ENCODE results near the gene IRF4.
"Not testable (repeated sequence)": the region's sequence is repeated elsewhere in the genome, so short reads cannot be mapped to it uniquely, and the experiment has no call there.

The IRF4 gene

DNA sequence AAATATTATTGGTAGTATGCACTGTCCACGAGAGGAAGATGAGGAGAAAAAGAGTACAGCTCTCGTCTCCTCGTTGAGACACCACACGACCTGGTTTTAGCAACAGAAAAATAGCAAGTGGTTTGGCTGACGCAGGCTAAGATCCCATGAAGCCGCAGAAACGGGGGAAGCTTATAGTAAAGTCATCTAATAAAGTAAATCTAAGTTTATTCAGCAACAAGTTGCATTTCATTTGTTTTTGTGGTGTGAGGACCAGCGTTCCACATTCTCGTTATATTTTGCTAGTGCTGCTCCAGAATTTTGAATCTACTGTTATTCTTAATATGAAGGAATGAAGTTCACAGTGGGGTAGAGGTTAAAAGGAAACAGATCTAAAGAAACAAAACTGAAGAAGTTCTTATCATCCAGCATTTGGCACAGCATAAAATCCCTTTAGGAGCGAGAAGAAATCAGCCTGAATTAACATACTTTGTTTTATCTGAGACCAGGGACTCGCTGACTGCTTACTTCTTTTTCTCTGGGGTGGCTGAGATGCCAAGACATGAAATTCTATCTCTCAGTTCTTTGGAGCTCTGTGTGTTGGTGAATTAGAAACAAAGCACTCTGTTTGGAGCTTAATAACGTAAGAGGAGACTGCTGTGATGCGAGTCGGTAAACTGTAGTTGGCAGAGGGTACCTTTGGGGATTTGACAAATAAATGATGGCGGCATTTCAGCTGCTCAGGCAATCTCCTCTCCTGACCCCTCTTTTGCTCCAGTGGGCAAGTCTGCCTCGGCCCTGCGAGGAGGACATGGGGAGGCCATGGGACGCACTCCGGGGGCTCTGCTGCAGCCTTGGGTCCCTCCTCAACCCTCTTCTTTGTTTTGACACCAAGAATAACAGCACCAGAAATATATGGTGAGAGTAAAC lies 24.9 kb upstream of the IRF4 start:
- no peak for DNase-seq

DNA sequence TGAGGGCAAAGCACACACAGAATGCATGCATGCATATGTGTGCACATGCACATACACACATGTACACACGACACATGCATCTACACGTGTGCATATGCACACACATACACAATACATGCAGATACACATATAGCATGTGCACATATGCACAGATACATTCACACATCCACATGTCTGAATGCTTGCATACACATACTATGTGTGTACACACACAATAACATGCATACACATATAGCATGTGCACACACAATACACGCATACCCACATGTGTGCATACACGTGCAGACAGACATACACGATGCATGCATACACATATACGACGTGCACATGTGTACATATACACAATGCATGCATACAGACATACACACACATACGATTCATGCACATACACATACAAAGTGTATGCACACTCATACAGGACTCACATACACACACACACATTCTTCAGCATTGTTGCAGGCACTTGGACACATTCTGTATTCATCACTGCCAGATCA lies 24.2 kb upstream of the IRF4 start:
- DNase-seq, result no peak

DNA sequence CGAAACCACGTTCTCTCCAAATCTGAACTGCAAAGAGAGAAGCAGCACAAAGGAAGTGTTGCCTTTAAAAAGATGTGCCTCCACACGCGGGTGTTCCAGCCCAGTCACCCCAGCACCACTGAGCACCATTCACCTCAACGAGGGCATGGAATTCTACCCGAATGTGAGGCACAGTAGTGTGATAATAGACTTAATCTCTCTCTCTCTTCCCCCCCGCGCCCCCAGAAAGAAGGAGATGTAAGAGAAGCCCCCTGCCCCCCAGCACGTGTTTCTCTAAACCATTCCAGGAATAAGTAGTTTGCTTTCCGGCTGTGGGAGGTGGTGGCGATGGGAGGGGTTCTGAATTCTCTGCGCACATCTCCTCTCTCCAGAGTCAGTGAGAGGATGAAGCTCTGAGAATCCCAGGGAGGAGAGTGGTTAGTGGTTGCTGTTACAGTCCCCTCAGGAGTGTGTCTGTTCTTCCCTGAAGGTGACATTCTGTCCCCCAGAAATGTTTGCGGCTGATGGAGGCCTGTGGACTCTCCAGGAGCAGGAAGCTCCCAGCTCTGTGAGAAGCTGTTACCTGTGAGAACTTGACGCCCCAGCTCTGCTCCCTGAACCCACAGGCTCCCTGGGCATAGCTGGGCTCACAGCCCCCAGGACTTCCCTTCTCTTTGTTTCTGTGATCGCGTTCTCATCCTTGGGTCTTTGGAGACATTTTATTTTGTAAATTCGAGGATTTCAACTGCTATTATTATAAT lies 23.5 kb upstream of the IRF4 start:
- DNase-seq, result no peak

DNA sequence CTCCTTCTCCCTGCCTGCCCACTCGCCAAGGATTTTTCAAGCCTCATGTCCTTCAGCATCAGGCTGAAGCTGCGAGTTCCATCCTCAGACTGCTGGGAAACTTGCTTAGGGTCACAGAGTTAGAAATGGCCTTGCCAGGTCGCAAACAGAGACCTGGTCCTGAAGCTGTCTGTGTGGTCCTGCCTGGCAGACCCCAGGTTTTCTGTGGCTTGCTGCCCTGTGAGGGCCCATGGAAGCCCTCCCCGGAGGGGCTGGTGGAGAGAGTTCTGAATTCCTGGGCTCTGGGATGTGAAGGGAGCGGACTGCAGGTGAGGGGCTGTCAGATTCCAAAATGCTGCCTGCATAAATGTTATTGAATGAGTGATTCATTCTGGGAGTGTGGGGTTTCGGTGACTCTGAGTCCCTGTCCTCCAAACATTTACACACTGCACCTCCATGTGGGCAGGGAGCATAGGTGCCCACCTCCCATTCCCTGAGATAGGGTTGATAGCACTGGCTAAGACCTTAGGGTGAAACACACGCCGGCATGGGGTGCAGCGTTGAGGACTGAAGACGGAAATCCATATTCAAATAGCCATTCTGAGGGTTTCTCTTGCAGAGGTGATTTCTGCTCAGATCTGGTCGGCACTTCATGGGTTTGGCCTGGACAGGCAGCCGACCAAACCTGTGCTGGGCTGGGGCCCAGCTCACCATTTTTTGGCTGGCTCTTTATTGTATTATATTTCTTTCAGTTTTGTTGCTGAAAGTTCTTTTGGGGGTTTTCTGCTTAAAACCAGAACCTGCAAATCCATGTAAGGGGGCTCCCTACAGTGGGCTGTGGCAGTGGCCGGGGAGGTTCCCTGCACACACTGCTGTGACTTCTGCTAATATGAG lies 21.8 kb upstream of the IRF4 start:
- no peak for DNase-seq

DNA sequence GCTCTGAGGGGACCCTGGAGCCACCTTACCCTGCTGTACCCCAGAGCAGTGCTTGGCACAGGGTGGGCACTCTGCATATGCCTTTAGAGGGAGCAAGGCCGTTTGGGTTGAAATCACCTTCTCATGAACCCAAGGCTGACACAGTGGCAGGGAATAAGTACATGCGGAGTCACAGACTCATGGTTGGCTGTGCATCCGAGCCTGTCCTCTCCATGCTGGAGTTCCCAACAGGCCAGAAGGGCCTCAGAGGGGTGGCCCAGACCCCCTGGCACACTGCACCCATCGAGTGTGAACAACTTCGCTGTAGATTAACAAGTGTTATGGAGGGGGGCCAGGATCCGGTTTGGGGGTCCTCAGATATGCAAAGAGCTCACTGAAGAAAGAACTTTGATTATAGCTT lies 21.0 kb upstream of the IRF4 start:
- no peak for DNase-seq

DNA sequence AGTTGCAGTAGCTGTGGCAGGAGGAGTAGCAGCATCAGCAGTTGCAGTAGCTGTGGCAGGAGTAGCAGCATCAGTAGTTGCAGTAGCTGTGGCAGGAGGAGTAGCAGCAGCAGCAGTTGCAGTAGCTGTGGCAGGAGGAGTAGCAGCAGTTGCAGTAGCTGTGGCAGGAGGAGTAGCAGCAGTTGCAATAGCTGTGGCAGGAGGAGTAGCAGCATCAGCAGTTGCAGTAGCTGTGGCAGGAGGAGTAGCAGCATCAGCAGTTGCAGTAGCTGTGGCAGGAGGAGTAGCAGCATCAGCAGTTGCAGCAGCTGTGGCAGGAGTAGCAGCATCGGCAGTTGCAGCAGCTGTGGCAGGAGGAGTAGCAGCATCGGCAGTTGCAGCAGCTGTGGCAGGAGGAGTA lies 19.7 kb upstream of the IRF4 start:
- not testable (repeated sequence) for DNase-seq

DNA sequence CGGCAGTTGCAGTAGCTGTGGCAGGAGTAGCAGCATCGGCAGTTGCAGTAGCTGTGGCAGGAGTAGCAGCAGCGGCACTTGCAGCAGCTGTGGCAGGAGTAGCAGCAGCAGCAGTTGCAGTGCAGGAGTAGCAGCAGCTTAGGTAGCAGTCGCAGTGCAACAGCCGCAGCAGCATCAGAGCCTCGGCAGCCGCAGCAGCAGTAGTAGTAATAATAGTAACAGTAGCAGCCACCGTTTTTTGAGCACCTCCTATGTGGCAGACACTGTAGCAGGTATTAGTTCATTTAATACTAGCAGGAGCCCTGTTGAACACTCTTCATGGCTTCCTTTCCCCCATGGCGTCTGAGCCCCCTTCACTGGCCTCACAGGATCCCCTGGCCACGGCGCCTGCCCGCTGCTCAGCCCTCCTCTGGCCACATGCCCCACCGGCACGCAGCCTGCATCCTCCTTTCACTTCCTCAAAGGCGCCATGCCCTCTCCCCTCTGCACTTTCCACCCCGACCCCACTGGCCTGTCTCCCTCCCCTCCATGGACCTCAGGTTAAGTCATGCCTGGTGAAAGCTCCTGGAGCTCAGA lies 19.1 kb upstream of the IRF4 start:
- DNase-seq, result no peak

DNA sequence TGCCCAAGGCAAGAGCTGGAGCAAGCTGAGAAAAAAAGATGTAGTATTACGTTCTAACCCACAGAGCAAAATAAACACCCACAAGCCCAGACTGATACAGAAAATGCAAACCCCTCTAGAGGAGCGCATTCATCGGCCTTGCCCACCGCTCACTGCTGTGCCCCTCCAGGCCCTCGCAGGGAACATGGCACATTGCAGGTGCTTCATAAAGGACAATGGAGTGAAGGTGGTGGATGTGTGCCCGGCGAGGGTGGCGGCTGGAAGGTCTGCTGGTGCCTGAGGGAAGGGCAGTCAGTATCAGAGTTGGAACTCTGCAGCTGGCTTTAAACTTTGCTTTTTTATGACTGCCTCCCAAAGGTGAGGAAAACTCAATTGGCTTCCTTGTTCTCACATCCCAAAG lies 18.5 kb upstream of the IRF4 start:
- no peak for DNase-seq

DNA sequence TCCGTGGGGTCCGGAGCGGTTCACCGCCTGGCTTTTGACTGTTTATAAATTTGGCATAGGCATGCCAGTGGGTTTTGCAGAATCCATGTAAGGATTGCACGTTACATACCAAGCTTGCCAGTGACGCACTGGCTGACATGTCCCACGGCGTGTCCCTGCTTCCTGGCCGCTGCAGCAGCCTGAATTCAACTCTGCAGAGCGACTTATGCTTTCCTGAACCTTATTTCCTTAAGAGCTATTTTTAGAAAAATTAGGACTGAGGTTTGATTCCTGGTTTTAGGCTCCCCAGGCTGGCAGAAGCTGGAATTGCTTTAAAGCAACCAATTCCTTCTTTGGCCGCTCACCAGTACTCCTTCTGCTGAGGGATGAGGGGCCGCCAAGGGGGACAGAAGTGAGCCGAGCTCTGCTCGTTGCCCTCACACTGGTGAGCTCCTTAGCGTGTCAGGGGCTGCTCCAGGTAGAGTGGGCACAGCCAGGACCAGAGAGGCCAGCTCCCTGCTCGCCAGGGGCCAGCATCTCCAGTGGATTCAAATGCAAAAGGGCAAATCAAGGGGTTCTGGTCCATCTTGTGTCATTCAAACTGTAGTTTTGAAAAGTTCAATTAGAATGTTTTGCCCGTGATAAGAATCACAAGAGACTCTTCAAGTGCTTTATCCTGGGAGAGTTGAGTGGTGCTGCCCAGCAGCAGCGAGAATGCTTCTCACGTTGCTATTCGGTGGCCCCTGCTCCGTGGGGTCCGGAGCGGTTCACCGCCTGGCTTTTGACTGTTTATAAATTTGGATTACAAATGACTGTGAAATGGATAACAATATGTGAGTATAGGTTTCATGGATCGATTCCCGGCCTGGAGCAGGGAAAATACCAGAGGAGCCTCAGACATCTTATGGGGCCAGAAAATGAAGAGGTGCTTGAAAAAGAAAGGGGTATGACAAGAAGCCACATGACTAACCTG lies 17.5 kb upstream of the IRF4 start:
- no peak for DNase-seq

DNA sequence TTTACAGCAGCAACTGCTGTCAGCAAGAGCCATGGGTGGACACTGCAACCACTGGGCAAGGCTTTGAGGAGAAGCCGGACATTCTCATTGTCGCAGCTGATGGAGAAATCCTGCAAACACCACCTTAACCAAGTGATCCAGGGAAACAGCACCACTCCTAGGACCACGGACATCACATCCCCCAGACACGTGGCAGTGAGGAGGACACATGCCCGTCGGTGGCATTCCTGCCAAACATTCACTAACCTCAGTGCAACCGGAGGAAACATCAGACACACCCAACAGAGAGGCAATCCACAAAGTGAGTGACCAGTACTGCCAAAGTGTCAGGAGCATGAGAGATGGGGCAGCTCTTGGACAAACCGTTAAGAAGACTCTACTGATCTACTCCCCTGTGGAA lies 16.6 kb upstream of the IRF4 start:
- no peak for DNase-seq

DNA sequence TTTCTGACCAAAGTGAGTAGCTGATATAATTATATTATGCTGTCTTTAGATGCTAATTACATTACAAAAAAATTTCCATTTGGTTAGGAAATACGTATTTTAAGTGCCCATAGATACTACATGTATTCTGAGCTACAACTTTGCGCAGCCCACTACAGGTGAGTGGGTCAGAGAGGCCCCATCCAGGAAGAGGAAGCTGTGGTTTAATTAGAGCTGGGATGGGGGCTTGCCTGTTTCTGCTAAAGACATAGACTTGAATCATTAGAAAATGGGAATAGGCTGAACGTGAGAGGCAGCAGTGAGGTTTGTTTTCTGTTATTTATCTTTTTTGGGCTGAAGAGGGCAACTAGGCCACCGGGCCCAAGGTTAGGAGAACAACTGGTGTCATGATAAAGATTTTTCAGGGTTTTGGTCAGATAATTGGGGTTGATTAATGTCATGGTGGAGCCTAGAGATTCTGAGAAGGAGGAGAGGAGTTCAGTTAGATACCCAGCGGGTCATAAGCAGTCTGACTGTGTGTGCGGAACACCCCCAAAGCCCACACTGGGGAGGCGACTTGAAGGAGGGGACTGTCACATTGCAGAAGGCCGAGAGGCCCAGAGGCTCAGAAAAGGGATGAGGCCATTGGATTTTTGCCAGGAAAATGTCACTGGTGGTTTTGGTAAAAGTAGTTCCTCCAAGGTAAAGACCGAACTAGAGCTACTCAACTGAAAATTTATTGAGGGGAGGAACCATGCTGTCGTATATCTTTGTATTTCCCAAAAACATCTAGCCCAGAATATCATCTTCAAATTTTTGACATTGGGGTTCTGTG lies 14.5 kb upstream of the IRF4 start:
- no peak for DNase-seq

DNA sequence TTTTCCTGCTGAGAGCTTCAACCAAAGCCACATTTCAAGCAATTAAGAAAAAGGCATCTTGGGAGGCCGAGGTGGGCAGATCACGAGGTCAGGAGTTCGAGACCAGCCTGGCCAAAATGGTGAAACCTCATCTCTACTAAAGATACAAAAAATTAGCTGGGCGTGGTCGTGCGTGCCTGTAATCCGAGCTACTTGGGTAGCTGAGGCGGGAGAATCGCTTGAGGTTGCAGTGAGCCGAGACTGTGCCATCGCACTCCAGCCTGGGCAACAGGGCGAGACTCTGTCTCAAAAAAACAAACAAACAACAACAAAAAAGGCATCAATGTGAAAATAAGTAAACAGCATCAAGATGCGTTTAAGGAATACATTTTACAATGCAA lies 13.9 kb upstream of the IRF4 start:
- DNase-seq, result not testable (repeated sequence)

DNA sequence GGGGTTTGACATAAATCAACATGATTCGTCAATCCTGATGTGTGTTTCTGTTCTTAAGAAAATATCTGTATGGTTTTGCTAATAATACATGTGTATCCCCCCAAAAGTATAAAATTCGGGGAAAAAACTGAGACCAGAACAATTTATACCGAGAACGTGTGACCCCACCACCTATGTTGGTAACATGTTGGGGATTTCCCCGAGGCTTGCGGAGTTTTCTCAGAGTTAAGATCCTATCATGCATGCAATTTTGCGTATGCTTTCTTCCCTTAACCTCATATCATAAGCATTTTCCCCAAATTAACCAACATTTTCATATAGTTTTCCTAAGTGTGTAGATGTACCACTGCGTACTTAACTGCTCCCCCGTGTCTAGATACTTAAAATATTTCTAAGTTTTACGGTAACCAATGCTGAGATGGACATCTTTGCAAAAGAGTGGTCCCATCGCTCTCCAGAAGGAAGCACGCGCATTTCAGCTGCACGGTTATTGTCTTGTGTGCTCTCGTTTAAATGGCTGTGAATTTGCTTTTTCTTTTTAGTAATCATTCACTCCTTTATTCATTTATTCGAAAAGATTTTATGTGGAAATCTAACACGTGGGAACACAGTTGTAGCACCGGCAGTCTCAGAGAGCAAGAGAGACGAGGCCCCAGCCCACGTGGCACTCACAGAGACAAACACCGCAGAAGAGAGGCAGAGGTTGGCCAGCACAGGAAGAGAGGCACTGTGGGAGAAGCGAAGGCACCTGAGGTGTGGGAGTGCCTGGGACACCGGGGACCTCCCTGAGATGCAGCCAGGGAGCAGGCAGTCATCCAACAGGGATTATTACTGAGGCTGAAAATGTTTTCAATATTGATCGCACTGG lies 13.2 kb upstream of the IRF4 start:
- no peak for DNase-seq

DNA sequence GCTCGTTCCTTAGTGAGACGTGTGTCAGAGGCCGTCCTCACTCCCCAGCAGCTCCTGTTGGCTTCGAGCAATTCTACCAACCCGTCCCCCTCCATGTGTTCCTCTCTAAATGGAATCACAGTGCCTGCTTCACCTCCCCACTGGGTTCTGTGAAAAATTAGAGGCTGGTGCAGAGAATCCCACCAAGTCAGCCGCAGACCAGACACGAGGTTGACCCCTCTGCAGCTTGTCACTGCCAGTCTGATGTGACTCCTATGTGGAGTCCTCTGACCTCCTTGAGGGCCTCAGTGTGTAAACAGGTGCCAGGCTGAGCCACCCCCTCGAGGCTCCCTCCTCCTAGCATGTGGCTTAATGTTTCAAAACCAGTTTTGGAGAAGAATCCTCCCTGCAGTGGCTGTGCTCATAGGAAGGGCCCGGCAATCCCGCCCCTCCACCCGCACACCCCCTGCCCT lies 12.6 kb upstream of the IRF4 start:
- DNase-seq, result no peak

DNA sequence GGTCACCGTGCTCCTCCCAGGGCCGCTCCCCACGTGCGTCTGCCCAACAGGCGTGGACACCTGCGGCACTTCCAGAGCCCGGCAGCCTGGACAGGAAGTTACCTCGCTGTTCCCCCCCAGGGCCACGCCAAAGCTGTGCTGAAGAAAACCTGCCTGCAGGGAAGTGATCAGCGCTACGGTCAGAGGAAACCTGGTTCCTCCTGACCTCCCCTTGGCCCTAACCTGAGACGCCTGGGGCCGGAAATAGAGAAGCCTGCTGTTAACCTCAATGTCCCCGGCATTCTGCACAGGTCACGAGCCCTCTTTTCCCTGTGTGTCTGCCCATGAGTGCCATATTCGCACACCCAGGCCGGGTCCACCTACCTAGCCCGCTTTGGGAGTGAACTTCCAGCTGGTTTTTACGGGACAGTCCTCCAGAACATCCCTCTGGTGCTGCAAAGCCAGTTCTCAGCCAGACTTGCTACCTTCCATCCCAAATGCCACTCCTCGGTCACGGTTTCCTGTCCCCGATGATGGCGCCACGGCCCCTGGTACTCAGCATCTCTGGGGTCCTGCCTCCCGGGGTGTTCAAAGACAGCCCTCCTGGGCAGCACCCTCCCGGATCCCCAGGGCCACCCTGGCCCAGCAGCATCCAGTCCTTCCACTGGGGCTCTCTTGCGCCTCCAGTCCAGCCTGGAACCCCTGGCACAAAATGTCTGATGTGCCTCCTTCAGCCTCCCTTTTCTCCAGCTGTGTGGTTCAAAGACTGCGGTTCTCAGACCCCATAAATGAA lies 12.0 kb upstream of the IRF4 start:
- DNase-seq, result no peak

DNA sequence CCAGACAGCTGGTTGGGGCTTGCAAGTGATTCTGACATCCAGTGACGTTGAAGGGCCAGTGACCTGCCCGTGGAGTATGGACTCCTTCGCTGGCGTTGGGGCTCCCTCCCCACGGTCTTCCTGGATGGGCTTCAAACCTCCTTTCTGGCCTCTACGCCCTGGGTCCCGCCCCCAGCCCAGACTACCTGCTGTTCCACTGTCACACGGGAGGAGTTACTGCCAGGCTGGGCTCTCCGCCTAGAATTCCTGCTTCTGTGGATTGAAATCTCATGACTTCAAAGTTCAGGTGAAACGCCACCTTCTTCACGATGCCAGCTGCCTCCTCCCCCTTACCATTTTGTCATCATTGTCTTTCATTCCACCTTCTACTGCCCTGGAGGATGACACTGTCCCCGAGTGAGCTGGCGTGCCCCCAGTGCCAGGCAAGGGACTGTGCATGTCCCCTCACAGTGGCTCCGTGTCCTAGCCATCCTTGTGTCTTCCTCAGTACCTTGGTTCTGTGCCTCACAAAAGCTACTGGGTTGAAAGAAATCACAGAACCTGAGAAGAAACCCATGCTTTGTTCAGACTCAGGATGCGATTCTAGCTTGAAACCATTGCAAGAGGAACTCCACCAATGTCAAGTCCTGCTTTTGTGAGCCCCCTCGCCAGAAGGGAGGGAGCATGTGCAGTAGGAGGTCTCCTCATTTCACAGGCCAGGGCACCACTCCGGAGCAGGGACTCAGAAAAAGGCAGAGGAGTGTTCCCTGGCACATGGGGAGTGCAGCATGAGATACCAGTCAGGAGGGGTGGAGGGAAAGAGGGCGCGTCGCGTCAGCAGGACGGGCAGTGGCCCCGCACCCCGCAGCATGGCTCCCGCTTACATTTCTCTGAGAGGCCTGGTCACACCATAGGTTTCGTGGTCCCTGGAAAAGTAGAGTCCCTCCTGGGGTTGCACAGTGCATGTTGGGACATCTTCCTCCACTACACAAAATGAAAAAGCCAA lies 11.0 kb upstream of the IRF4 start:
- no peak for DNase-seq

DNA sequence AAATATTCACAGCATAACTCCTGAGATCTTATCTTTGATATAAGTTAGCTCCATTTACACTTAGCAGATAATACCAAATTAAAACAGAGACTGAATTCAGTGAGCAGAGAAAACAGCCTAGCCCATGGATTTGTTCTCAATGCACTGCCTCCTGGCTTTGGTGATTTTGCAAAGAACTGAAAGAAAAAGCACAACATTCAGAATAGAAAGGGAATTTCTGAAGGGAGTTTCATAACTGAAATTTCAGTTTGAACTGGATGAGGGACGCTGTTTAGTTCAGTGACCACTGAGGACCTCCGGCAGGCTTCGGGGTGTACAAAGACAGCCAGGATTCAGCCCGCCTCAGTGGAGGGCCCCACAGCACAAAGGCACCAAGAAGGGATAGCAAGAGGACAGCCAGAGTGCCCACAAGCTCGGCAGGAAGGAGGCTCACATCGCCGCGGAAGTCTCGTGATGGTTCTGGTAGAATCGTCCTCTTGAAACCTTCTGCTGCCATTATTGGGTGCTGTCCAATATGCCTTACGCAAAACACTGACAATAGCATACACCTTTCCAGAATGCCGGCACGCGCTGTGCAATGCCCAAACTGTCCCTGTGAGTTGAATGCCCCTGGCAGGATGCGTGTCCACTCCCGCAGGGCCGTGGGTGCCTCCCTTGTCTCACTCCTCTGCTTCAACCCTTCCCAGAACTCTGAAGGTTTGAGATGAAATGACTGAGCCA lies 9.7 kb upstream of the IRF4 start:
- no peak for DNase-seq

All from NCI-H2081 treated with DMSO at 0.1 percent for 48 hours (cell line).